ENCODE data around the gene SNRPD3. TPM values are rescaled to one million over a fixed set of nuclear protein-coding genes. Genes with fewer than 3 reads are reported as not detected.
"Not testable (repeated sequence)": the region's sequence is repeated elsewhere in the genome, so short reads cannot be mapped to it uniquely, and the experiment has no call there.

The SNRPD3 gene
- total RNA-seq, 1 donor from 2014 or later: 160 TPM

DNA sequence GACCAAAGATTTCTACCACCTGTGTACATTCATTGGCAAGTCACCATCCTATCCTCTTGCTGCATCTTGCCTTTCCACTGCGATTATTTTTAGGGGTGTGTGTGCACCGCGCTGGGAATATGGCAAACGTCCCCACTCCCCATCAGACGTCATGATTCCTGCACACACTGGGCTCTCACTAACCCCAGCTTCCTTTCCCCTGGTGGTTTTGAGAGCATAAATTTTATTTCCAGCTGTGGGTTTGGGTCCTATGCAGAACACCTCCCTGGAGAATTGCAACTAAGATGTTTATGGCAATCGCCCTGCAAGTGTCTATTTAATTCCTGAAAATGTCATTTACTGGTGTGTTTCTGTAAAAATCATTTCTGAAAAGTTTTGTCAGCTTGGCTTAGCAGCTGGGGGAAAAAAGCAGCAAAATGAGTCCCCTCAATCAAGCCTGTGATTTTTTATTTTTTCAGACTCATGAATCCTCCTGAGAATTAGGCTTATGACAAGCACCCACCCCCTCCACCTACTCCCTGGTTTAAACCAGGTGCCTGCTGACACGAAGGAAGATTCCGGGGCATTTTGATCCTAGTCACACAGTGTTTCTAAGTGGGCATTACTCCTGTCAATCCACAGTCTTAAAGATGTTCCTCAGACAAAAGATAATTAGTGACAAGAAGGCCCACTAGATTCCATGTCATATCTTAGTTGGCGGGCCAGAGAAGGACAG lies 36.9 kb upstream of the SNRPD3 start:
- DNase-seq (ENCODE audit: low spot score): no peak
- no peak overlapping the region for H3K27ac Mint-ChIP-seq
- H3K4me1 Mint-ChIP-seq (ENCODE audit: low read depth): peaks cover 11% of the 10 kb centered on the region
- no peak overlapping the region for H3K4me3 Mint-ChIP-seq (ENCODE audit: low read depth)
- peaks cover 6% of the 10 kb centered on the region for H3K27me3 Mint-ChIP-seq (ENCODE audit: low read depth)
- intact Hi-C loops (cut with micrococcal nuclease): no loop called here
- no peaks in the 10 kb centered on the region for H3K9me3 Mint-ChIP-seq
- H3K36me3 Mint-ChIP-seq (ENCODE audit: low read depth): no peaks in the 10 kb centered on the region

GRCh38 chr22:24519496-24519895 lies 36.3 kb upstream of the SNRPD3 start:
- DNase-seq (ENCODE audit: low spot score): no peak
- Mint-ChIP-seq H3K27me3 (ENCODE audit: low read depth) (peaks cover 6% of the 10 kb centered on the region), H3K4me3 (ENCODE audit: low read depth) (no peak overlapping the region), H3K27ac (no peak overlapping the region), H3K9me3 (no peaks in the 10 kb centered on the region), H3K4me1 (ENCODE audit: low read depth) (peaks cover 11% of the 10 kb centered on the region), H3K36me3 (ENCODE audit: low read depth) (no peaks in the 10 kb centered on the region)
- intact Hi-C loops (cut with micrococcal nuclease): no loop called here

DNA sequence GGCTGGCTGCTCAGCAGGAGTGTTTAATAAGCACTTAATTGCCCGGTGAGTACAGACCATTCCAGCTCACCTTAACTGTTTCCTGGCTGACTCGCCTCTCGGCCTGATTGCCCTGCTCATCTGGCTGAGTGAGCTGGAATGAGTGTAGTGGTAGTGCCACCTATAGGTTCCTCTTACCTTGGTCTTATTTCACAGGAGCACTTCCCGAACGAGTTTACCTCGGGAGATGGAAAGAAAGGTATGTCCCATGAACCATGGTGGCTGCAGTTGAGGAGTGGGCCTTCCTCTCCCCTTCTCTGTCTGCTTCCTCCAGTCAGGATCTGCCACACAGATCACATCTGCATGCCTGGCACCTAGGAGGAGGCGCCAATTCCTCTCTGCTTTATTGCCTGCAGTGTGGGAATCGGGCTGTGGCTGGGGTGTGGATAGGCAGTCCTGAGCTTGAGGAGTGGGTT lies 34.0 kb upstream of the SNRPD3 start:
- Mint-ChIP-seq H3K36me3 (ENCODE audit: low read depth) (no peaks in the 10 kb centered on the region), H3K9me3 (no peaks in the 10 kb centered on the region), H3K4me1 (ENCODE audit: low read depth) (peaks cover 11% of the 10 kb centered on the region), H3K27ac (no peak overlapping the region), H3K4me3 (ENCODE audit: low read depth) (no peak overlapping the region), H3K27me3 (ENCODE audit: low read depth) (peaks cover 6% of the 10 kb centered on the region)
- intact Hi-C loops (cut with micrococcal nuclease): no loop called here
- DNase-seq (ENCODE audit: low spot score): peak; percentile 26

- no peak for DNase-seq (ENCODE audit: low spot score)
- H3K27ac Mint-ChIP-seq: no peak overlapping the region
- no peak overlapping the region for H3K4me3 Mint-ChIP-seq (ENCODE audit: low read depth)
- peaks cover 2% of the 10 kb centered on the region for H3K27me3 Mint-ChIP-seq (ENCODE audit: low read depth)
- H3K4me1 Mint-ChIP-seq (ENCODE audit: low read depth): peaks cover 9% of the 10 kb centered on the region
- intact Hi-C loops (cut with micrococcal nuclease): loop anchor here (2.0 kb wide), 1 partner anchor 95 kb away; no protein-coding TSS in a partner anchor
- H3K9me3 Mint-ChIP-seq: no peaks in the 10 kb centered on the region
- no peaks in the 10 kb centered on the region for H3K36me3 Mint-ChIP-seq (ENCODE audit: low read depth)
Observed at GRCh38 chr22:24523873-24524272, 31.9 kb upstream of the SNRPD3 start.

GRCh38 chr22:24525416-24526037 lies 30.3 kb upstream of the SNRPD3 start:
- H3K27me3 Mint-ChIP-seq (ENCODE audit: low read depth): peaks cover 4% of the 10 kb centered on the region
- H3K4me1 Mint-ChIP-seq (ENCODE audit: low read depth): peaks cover 11% of the 10 kb centered on the region
- no peak overlapping the region for H3K4me3 Mint-ChIP-seq (ENCODE audit: low read depth)
- peak; percentile 76 for DNase-seq (ENCODE audit: low spot score)
- H3K9me3 Mint-ChIP-seq: no peaks in the 10 kb centered on the region
- H3K27ac Mint-ChIP-seq: no peak overlapping the region
- H3K36me3 Mint-ChIP-seq (ENCODE audit: low read depth): no peaks in the 10 kb centered on the region
- intact Hi-C loops (cut with micrococcal nuclease): loop anchor here (1.0 to 2.0 kb wide), 2 partner anchors 97 to 200 kb away; no protein-coding TSS in a partner anchor

- Mint-ChIP-seq H3K4me1 (ENCODE audit: low read depth) (peaks cover 11% of the 10 kb centered on the region), H3K27me3 (ENCODE audit: low read depth) (peaks cover 4% of the 10 kb centered on the region), H3K27ac (no peak overlapping the region), H3K9me3 (no peaks in the 10 kb centered on the region), H3K4me3 (ENCODE audit: low read depth) (no peak overlapping the region), H3K36me3 (ENCODE audit: low read depth) (no peaks in the 10 kb centered on the region)
- intact Hi-C loops (cut with micrococcal nuclease): no loop called here
- no peak for DNase-seq (ENCODE audit: low spot score)
Observed at GRCh38 chr22:24526191-24526590, 29.6 kb upstream of the SNRPD3 start.

DNA sequence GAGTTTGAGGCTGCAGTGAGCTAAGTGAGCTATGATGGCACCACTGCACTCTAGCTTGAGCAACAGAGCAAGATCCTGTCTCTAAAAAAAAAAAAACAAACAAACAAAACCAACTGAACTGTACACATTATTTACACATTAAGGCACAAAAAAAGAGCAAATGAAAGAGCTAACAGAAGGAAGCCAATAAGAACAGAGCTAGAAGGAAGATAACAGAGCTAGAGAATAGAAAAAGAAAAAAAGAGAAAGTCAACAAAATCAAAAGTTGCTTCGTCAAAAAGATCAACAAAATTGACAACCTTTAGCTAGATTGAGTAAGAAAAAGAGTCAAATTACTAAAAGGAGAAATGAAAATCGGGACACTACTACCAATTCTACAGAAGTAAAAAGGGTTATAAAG lies 25.9 kb upstream of the SNRPD3 start:
- Mint-ChIP-seq H3K27ac (no peak overlapping the region), H3K9me3 (no peaks in the 10 kb centered on the region), H3K27me3 (ENCODE audit: low read depth) (peaks cover 7% of the 10 kb centered on the region), H3K4me1 (ENCODE audit: low read depth) (peaks cover 8% of the 10 kb centered on the region), H3K4me3 (ENCODE audit: low read depth) (no peak overlapping the region), H3K36me3 (ENCODE audit: low read depth) (no peaks in the 10 kb centered on the region)
- no peak for DNase-seq (ENCODE audit: low spot score)
- intact Hi-C loops (cut with micrococcal nuclease): no loop called here

- H3K9me3 Mint-ChIP-seq; DNase-seq (ENCODE audit: low spot score); H3K27ac Mint-ChIP-seq; H3K27me3 Mint-ChIP-seq (ENCODE audit: low read depth); H3K4me3 Mint-ChIP-seq (ENCODE audit: low read depth); H3K4me1 Mint-ChIP-seq (ENCODE audit: low read depth); H3K36me3 Mint-ChIP-seq (ENCODE audit: low read depth); intact Hi-C loops (cut with micrococcal nuclease): not testable (repeated sequence)
Observed at GRCh38 chr22:24530968-24531367, 24.8 kb upstream of the SNRPD3 start.

GRCh38 chr22:24532075-24532474 lies 23.7 kb upstream of the SNRPD3 start:
- H3K27ac Mint-ChIP-seq: no peak overlapping the region
- peaks cover 1% of the 10 kb centered on the region for H3K4me1 Mint-ChIP-seq (ENCODE audit: low read depth)
- H3K4me3 Mint-ChIP-seq (ENCODE audit: low read depth): no peak overlapping the region
- H3K27me3 Mint-ChIP-seq (ENCODE audit: low read depth): peaks cover 7% of the 10 kb centered on the region
- H3K9me3 Mint-ChIP-seq: no peaks in the 10 kb centered on the region
- H3K36me3 Mint-ChIP-seq (ENCODE audit: low read depth): no peaks in the 10 kb centered on the region
- intact Hi-C loops (cut with micrococcal nuclease): no loop called here
- no peak for DNase-seq (ENCODE audit: low spot score)

- intact Hi-C loops (cut with micrococcal nuclease): no loop called here
- H3K27me3 Mint-ChIP-seq (ENCODE audit: low read depth): peaks cover 3% of the 10 kb centered on the region
- no peak overlapping the region for H3K27ac Mint-ChIP-seq
- H3K36me3 Mint-ChIP-seq (ENCODE audit: low read depth): peaks cover 9% of the 10 kb centered on the region
- no peak overlapping the region for H3K4me3 Mint-ChIP-seq (ENCODE audit: low read depth)
- H3K4me1 Mint-ChIP-seq (ENCODE audit: low read depth): no peaks in the 10 kb centered on the region
- no peak for DNase-seq (ENCODE audit: low spot score)
- no peaks in the 10 kb centered on the region for H3K9me3 Mint-ChIP-seq
Observed at GRCh38 chr22:24535348-24535747, 20.5 kb upstream of the SNRPD3 start.

DNA sequence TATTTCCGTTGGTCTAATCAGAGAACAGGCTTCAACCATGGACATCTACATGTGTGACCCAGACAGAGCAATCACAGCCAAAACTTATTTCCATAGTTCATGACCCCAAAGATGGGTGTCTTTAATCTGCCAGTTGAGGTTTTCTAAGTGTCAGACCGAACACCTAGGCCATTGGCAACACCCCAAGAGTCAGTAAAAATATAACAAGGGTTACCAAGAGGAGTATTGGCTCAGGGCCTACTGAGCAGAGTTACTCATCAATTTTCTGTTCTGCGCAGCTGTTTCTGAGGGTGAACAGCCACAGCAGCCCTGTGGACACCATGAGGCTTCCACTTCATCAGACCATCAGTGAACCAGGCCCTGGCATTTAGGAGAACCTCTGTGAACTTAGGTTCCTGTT lies 19.7 kb upstream of the SNRPD3 start:
- Mint-ChIP-seq H3K4me3 (ENCODE audit: low read depth) (no peak overlapping the region), H3K27me3 (ENCODE audit: low read depth) (peaks cover 3% of the 10 kb centered on the region), H3K36me3 (ENCODE audit: low read depth) (peaks cover 16% of the 10 kb centered on the region), H3K9me3 (no peaks in the 10 kb centered on the region), H3K27ac (no peak overlapping the region), H3K4me1 (ENCODE audit: low read depth) (no peaks in the 10 kb centered on the region)
- DNase-seq (ENCODE audit: low spot score): no peak
- intact Hi-C loops (cut with micrococcal nuclease): no loop called here

DNA sequence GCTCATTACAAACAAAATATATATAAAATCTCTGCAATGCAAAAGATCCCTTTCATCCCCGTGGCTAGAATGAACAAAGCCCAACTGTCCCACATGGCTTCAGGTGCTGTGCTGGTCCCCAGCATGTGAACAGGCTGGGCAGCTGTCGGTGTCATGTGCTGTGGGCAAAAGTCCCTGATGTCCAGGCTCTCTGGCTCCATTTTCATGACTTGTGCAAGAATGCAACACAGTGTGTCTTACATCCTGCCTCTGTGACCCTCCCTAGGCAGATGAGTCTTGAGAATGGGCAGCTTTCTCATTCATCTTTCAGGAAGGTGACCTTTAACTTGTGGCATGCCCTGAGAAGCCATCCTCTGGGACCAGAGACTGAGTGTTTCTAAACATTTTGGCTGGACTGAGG lies 15.3 kb upstream of the SNRPD3 start:
- Mint-ChIP-seq H3K27me3 (ENCODE audit: low read depth) (no peaks in the 10 kb centered on the region), H3K27ac (no peak overlapping the region), H3K36me3 (ENCODE audit: low read depth) (peaks cover 52% of the 10 kb centered on the region), H3K4me3 (ENCODE audit: low read depth) (no peak overlapping the region), H3K9me3 (no peaks in the 10 kb centered on the region), H3K4me1 (ENCODE audit: low read depth) (no peaks in the 10 kb centered on the region)
- intact Hi-C loops (cut with micrococcal nuclease): no loop called here
- no peak for DNase-seq (ENCODE audit: low spot score)

GRCh38 chr22:24541681-24542515 lies 13.9 kb upstream of the SNRPD3 start:
- intact Hi-C loops (cut with micrococcal nuclease): no loop called here
- Mint-ChIP-seq H3K27ac (no peak overlapping the region), H3K36me3 (ENCODE audit: low read depth) (peaks cover 62% of the 10 kb centered on the region), H3K4me3 (ENCODE audit: low read depth) (no peak overlapping the region), H3K9me3 (no peaks in the 10 kb centered on the region), H3K27me3 (ENCODE audit: low read depth) (no peaks in the 10 kb centered on the region), H3K4me1 (ENCODE audit: low read depth) (no peaks in the 10 kb centered on the region)
- no peak for DNase-seq (ENCODE audit: low spot score)

All from activated T-helper 2 cell treated with anti-CD3 and anti-CD28 coated beads, Interferon-gamma antibody, Interleukin-2, Interleukin-4, amounts not matched to agents 10 μg/mL and 5 μg/mL and 100 μg/mL, durations not matched to agents 14 hours and 24 hours and 36 hours (primary cell).